SU-DHL-6 (cell line): Measurements from ENCODE around the gene TMEM131L.
A peak's percentile ranks its signal among the peaks of the same experiment; 100 is the strongest.

Source experiments
- H2AFZ ChIP-seq: fragments of 200-600 bp; sonication (generic); 2 replicates; pipeline ENCODE4 v1.6.1; 2014; ENCODE audit warnings: low read depth, mild to moderate bottlenecking, moderate library complexity, mixed read lengths, antibody characterized with exemption, low read length; ENCODE audit not compliant: severe bottlenecking
- H3F3A ChIP-seq: fragments of 200-600 bp; shearing (Covaris generic); 2 replicates; pipeline ENCODE4 v1.6.0; 2016; ENCODE audit warnings: antibody characterized with exemption, mild to moderate bottlenecking; ENCODE audit not compliant: insufficient read depth
- H3K27ac ChIP-seq: fragments of 200-600 bp; sonication (generic); 2 replicates; pipeline ENCODE4 v1.5.1; 2016; ENCODE audit warnings: low read depth, mild to moderate bottlenecking, low read length, moderate library complexity, mixed read lengths
- H3K27me3 ChIP-seq: fragments of 200-600 bp; sonication (generic), shearing (Covaris generic); 2 replicates; pipeline ENCODE4 v1.6.0; 2014; ENCODE audit warnings: mild to moderate bottlenecking, low read length
- H3K36me3 ChIP-seq: fragments of 200-600 bp; sonication (generic); 2 replicates; pipeline ENCODE4 v1.6.1; 2014; ENCODE audit warnings: mild to moderate bottlenecking, low read length, mixed read lengths
- H3K4me2 ChIP-seq: fragments of 300-600, 200-600 bp; shearing (Covaris generic), sonication (generic); 2 replicates; pipeline ENCODE4 v1.6.0; 2014; ENCODE audit warnings: low read length, low read depth, mild to moderate bottlenecking; ENCODE audit not compliant: poor library complexity, severe bottlenecking
- H3K4me3 ChIP-seq: fragments of 200-600 bp; sonication (generic); 2 replicates; pipeline ENCODE4 v1.5.1; 2014; ENCODE audit warnings: antibody characterized with exemption, low read length, mild to moderate bottlenecking, mixed read lengths; ENCODE audit not compliant: insufficient read depth, poor library complexity, severe bottlenecking
- H3K79me2 ChIP-seq: fragments of 200-600 bp; sonication (generic); 2 replicates; pipeline ENCODE4 v1.6.1; 2014; ENCODE audit warnings: mild to moderate bottlenecking, low read length, moderate library complexity; ENCODE audit not compliant: insufficient read depth
- H3K9ac ChIP-seq: fragments of 200-600 bp; sonication (generic); 2 replicates; pipeline ENCODE4 v1.7.0; 2014; ENCODE audit warnings: mild to moderate bottlenecking, low read length
- H3K9me2 ChIP-seq: fragments of 200-600 bp; sonication (generic); replicated peaks from 2 replicates; pipeline ENCODE4 v1.6.1; 2014; ENCODE audit warnings: low read length; ENCODE audit not compliant: insufficient read depth
- H3K9me3 ChIP-seq: fragments of 200-600 bp; sonication (generic); 2 replicates; pipeline ENCODE4 v1.6.1; 2014; ENCODE audit warnings: low read length, mixed read lengths; ENCODE audit not compliant: insufficient read depth
- H4K20me1 ChIP-seq: fragments of 200-600 bp; sonication (generic); 2 replicates; pipeline ENCODE4 v1.6.1; 2014; ENCODE audit warnings: low read depth, mild to moderate bottlenecking, antibody characterized with exemption, low read length, moderate library complexity, mixed read lengths
- EZH2phosphoT487 ChIP-seq: fragments of 200-600 bp; sonication (generic), shearing (Covaris generic); conservative IDR thresholded peaks from 2 replicates; pipeline ENCODE4 v1.6.1; 2018; ENCODE audit warnings: mild to moderate bottlenecking, antibody characterized with exemption, low read length, moderate library complexity, mixed read lengths
- TF ChIP-seq, protein P1 (sequence below): fragments of 200-600 bp; sonication (generic); IDR thresholded peaks from one replicate; pipeline ENCODE4 v1.5.1; 2017; ENCODE audit warnings: antibody characterized with exemption, mild to moderate bottlenecking, low read length, moderate library complexity; ENCODE audit not compliant: insufficient read depth, poor library complexity, severe bottlenecking

The TMEM131L gene

DNA sequence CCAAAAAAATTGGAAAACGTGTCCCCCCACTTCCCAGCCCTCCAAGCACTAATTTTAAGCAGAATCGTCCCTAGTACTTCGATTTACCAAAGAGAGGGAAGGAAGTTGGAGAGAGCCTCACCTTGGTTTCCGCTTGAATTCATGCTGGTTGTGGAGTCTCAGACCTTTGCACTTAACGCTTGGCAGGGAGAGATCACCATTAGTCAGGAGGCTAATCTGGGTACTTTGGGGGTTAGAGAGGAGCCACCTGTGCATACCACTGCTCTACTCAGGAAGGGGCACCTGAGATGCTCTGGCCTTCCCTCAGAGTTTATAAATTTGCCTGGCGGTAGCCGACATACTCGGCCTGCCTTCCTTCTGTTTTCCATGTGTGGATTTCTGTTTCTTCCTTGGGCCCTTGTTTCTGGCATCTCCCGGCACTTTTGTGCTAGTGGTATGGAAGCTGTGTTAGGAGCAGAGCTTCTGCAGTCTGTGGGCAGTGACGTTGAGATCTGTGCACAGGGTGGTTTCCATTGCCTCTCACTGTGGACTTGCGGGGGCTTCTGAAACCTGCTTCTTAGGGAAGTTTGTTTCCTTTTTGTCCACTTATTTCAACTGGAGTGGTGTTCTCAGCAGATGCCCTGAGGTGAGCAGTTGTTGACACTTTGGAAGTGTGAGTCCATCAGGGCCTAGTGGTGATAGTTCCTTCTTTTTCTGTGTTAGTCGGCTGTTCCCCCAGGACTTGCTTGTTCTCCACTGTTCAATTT is 104.2 kb downstream of the TMEM131L start:
- Histone ChIP-seq H3K79me2 (peaks cover 95% of the 10 kb centered on the region), H3K36me3 (peaks cover 49% of the 10 kb centered on the region), H3K9me3 (no peaks in the 10 kb centered on the region), H4K20me1 (peaks cover 5% of the 10 kb centered on the region; the same call in 1 of the 2 replicates), H3K4me2 (peak overlapping the region; percentile 24), H3K9me2 (no peaks in the 10 kb centered on the region), H3K27me3 (no peaks in the 10 kb centered on the region), H2AFZ (no peak overlapping the region), H3F3A (peaks cover 62% of the 10 kb centered on the region), H3K4me3 (no peak overlapping the region), H3K9ac (no peak overlapping the region), H3K27ac (peak overlapping the region; percentile 52)
- TF ChIP-seq EZH2phosphoT487 = no peak
- TF ChIP-seq, protein P1, sequence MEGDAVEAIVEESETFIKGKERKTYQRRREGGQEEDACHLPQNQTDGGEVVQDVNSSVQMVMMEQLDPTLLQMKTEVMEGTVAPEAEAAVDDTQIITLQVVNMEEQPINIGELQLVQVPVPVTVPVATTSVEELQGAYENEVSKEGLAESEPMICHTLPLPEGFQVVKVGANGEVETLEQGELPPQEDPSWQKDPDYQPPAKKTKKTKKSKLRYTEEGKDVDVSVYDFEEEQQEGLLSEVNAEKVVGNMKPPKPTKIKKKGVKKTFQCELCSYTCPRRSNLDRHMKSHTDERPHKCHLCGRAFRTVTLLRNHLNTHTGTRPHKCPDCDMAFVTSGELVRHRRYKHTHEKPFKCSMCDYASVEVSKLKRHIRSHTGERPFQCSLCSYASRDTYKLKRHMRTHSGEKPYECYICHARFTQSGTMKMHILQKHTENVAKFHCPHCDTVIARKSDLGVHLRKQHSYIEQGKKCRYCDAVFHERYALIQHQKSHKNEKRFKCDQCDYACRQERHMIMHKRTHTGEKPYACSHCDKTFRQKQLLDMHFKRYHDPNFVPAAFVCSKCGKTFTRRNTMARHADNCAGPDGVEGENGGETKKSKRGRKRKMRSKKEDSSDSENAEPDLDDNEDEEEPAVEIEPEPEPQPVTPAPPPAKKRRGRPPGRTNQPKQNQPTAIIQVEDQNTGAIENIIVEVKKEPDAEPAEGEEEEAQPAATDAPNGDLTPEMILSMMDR = no peak

DNA sequence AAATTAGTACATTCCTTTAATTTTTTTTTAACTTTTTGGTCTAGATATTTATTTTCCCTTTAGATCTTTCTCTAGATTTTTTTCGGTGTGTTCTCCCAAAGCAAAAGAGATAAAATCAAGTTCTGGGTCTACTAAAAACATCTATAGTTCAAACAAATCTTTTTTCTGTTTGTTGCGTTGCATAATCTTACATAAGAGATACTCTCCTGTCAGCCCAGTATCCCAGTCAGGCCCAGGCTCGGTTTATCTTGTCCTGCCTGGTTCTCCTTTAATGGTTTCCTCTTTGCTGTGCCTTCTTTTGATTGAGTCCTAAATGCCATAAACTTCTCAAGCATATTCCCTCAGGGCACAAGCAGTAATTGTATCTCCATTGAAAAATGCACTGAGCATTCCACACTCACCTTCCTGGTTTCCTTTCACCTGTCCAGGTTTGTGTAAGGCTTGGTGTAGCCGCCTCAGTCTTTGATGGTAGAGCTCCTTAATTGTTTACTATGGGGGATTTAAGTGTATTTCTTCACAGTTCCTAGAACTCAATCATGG is 104.9 kb downstream of the TMEM131L start:
- Histone ChIP-seq H3F3A (peaks cover 60% of the 10 kb centered on the region), H4K20me1 (no peaks in the 10 kb centered on the region), H3K9me2 (no peaks in the 10 kb centered on the region), H3K79me2 (peaks cover 94% of the 10 kb centered on the region), H3K4me2 (no peak overlapping the region), H3K27ac (peak overlapping the region; percentile 52), H3K36me3 (peaks cover 45% of the 10 kb centered on the region), H3K9ac (no peak overlapping the region), H3K4me3 (no peak overlapping the region), H2AFZ (no peak overlapping the region), H3K27me3 (no peaks in the 10 kb centered on the region), H3K9me3 (no peaks in the 10 kb centered on the region)
- TF ChIP-seq, protein P1 = no peak
- no peak for TF ChIP-seq EZH2phosphoT487

DNA sequence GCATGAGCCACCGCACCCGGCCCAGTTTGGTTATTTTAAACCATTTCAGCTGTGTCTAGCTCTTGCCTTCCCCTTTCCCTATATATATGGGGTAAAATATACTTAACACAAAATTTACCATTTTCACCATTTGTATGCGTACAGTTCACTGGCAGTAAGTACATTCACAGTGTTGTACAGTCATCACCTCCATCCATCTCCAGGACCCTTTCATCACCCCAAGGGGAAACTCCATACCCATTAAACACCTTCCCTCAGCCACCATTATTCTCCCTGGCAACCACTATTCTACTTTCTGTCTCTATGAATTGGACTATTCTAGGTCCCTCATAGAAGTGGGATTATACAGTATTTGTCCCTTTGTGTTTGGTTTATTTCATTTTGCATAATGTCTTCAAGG is 106.4 kb downstream of the TMEM131L start:
- H3K9ac ChIP-seq = no peak overlapping the region
- peak overlapping the region; percentile 62 for H3K27ac ChIP-seq
- H3K36me3 ChIP-seq = peaks cover 38% of the 10 kb centered on the region
- peaks cover 66% of the 10 kb centered on the region for H3F3A ChIP-seq
- H4K20me1 ChIP-seq = no peaks in the 10 kb centered on the region; the same call in 1 of the 2 replicates
- peaks cover 94% of the 10 kb centered on the region for H3K79me2 ChIP-seq
- no peak overlapping the region for H2AFZ ChIP-seq
- H3K9me3 ChIP-seq = no peaks in the 10 kb centered on the region
- H3K9me2 ChIP-seq = no peaks in the 10 kb centered on the region
- TF ChIP-seq, protein P1 = no peak
- no peak for TF ChIP-seq EZH2phosphoT487
- H3K27me3 ChIP-seq = no peaks in the 10 kb centered on the region
- no peak overlapping the region for H3K4me2 ChIP-seq
- no peak overlapping the region for H3K4me3 ChIP-seq
